KOPT-K1 (cell line): ENCODE measurements around the gene AATF.

Experiments used
- H3K27ac ChIP-seq: fragments of 200-600 bp; sonication (generic); 2 replicates; pipeline ENCODE4 v1.5.1; 2016; ENCODE audit warnings: antibody characterized with exemption, mild to moderate bottlenecking, low read depth, low read length; ENCODE audit not compliant: poor library complexity, severe bottlenecking
- H3K36me3 ChIP-seq: fragments of 200-600 bp; sonication (generic); 2 replicates; pipeline ENCODE4 v1.5.1; 2017; ENCODE audit warnings: antibody characterized with exemption, mild to moderate bottlenecking, low read length, moderate library complexity; ENCODE audit not compliant: insufficient read depth
- H3K9me3 ChIP-seq: fragments of 200-600 bp; sonication (generic); 2 replicates; pipeline ENCODE4 v1.5.1; 2017; ENCODE audit warnings: antibody characterized with exemption, low read length, mild to moderate bottlenecking; ENCODE audit not compliant: insufficient read depth, poor library complexity, severe bottlenecking

AATF gene

DNA sequence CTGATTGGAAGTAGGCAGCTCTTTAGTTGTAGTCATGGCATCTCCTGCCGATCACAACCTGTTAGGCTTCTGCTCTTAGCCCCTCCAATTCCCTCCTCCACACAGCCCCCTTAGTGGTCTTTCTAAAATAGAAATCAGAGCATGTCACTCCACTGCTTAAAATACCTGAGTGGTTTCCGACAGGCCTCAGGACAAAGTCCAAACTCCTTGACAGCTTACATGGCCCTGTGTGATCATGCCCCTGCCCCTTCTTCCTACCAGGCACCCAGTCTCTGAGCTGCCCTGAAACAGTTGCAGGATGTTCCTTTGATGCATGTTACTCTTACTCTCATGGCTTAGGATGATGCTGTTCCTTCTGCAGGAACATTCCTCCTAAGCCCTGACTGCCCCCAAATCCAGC lies 147.3 kb downstream of the AATF start:
- H3K36me3 ChIP-seq, result peaks cover 95% of the 10 kb centered on the region
- no peak overlapping the region for H3K27ac ChIP-seq
- H3K9me3 ChIP-seq, result no peaks in the 10 kb centered on the region

DNA sequence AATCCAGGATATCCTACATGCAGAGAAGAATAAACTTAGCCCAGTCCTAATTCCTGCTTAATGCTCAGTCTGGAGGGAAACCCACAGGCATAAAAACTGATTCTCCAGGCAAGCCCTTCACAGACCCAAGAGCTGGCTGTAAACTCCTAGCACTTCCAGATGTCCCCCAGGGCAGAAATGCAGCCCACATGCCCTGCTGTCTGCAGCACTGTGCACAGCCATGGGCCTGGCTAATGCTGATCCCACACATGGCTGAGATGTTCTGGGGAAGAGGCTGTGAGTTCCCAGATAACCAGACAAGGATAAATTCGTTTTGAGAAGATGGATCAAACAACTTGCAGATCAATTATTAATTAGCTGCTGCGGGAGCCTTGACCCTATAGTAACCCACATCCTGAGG lies 148.4 kb downstream of the AATF start:
- Histone ChIP-seq H3K27ac (no peak overlapping the region), H3K36me3 (peaks cover 93% of the 10 kb centered on the region), H3K9me3 (no peaks in the 10 kb centered on the region)

DNA sequence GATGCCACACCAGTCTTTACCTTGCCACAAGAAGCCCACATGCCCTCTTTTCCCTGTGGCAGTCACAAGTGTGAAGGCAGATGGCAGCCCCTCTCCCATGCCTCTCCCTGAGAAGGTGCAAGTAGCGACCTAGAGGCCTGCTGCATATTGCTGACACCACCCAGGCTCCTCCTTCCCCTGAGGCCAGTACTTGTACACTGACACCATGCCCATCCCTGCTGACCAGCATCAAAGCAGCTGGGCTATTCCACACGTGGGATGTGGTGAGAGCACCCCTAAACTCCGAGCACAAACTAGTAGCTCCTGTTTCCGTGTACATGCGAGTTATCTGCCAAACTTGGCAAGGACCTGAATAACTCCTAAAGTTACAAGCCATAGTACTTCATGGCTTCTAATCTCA lies 149.4 kb downstream of the AATF start:
- Histone ChIP-seq H3K9me3 (no peaks in the 10 kb centered on the region), H3K36me3 (peaks cover 93% of the 10 kb centered on the region), H3K27ac (no peak overlapping the region)

DNA sequence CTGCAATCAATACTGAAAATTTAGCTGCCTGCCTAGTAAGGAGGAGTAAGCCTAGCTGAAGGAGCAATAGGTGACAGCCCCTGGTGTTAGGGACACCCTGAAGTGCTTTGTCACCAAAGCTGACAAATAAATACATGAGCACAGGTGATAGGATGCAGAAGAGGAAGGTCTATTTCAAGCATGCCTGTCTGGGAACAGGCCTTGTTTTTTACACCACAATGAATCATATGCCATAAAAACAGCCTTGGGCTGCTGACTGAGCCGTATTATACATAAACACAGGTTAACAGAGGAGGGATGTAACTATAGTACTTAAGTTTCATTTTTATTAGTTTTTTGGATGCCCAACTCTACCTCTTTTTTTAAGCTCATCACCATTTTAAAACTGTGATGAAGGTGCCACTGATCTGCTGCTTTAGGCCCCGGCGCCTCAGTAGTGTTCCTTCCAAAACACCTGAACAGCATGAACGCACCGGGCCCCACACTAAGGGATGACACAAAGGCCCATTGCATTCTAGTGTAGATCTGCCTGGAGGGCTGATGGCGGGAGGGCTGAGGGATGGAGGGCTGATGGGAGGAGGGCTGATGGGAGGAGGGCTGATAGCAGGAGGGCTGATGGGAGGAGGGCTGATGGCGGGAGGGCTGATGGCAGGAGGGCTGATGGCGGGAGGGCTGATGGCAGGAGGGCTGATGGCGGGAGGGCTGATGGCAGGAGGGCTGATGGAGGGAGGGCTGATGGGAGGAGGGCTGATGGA lies 150.3 kb downstream of the AATF start:
- H3K9me3 ChIP-seq, result no peaks in the 10 kb centered on the region
- no peak overlapping the region for H3K27ac ChIP-seq
- peaks cover 93% of the 10 kb centered on the region for H3K36me3 ChIP-seq

DNA sequence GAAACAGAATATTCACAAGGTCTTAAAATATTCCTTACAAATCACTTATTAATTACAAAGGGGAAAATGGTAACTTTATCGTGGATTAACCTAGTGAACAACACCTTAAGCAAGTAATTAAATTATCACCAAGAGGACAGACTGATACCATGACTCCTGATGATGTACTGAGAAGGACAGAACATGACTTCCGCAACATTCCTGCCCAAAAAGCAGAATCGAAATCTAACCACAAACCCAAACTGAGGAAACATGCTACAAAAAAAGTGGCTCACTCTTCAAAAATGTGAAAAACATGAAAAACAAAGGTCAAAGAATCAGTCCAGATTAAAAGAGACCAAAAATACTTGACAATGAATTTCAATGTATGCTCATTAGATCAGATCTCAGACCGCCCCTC lies 151.5 kb downstream of the AATF start:
- H3K27ac ChIP-seq, result no peak overlapping the region
- no peaks in the 10 kb centered on the region for H3K9me3 ChIP-seq
- peaks cover 96% of the 10 kb centered on the region for H3K36me3 ChIP-seq

DNA sequence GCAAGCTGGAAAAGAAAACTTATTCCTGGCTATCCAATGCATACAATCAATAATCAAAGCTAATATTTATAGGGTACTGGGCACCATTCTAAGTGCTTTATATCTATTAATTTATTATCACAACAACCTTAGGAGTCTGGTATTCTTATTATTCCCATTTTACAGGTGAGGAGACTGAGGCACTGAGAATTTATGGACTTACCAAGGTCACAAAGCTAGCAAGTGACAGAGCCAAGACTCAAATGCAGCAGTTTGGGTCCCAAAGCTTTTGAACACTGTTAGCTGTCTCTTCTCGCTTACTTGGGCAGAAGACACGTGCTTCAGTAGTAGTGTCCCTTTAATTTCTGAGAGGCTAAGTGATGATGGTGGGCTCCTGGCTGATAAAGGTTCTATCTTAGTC lies 152.6 kb downstream of the AATF start:
- no peaks in the 10 kb centered on the region for H3K9me3 ChIP-seq
- no peak overlapping the region for H3K27ac ChIP-seq
- peaks cover 93% of the 10 kb centered on the region for H3K36me3 ChIP-seq

DNA sequence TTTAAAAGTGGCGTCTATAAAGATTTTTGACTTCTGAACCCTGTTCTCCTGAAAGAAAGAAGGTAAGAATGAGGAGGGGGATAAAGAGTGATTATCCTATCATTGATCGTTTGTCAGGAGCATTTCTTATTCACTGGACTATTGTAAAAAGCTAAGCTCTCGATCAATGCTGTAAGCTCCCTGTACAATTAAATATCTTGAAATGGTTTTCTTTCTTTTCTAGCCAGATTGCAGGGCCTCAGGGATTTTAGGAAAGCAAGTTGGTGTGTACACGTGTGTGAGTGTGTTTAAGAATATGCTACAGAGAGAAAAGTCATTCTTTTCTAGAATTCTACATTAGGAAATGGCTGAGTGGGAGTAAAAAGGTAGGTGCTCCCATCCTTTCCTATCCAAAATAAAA lies 154.5 kb downstream of the AATF start:
- Histone ChIP-seq H3K27ac (no peak overlapping the region), H3K36me3 (peaks cover 93% of the 10 kb centered on the region), H3K9me3 (no peaks in the 10 kb centered on the region)

DNA sequence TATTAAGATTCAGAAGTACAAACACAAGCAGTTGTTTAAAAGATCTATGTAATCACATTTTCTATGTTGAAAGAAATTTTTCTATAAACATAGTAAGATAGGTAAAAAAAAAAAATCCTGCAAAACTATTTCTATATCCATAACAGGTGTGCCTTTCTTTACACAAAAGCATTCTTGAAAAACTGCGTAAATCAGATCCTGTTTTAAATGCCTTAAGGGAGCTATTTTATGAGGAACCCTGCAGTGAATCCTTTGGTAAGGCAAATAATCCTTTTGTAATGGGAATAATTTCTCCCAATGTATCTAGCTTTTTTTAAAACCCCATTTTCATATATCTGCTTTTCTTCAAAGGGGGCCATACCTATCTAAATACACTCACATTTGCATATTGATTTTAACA lies 157.3 kb downstream of the AATF start:
- no peak overlapping the region for H3K27ac ChIP-seq
- no peaks in the 10 kb centered on the region for H3K9me3 ChIP-seq
- H3K36me3 ChIP-seq, result peaks cover 95% of the 10 kb centered on the region
